GM10248 (cell line): ENCODE measurements around the gene NOX3.

Experiments
- CTCF ChIA-PET: fragments of 300-600 bp; sonication (Branson Sonifier 250); formaldehyde crosslinking; extraction: SDS; loops from one replicate; lab custom pipeline; 2021; ENCODE audit warnings: antibody characterized with exemption; lab: Yijun Ruan, JAX
- POLR2A ChIA-PET: fragments of 350-650 bp; sonication (Branson Sonifier 250); formaldehyde crosslinking; extraction: SDS; loops from one replicate; lab custom pipeline; 2020; ENCODE audit warnings: antibody characterized with exemption; lab: Yijun Ruan, JAX
- DNase-seq: peaks from one replicate; pipeline ENCODE4 v3.0.0; 2012; ENCODE audit errors: extremely low spot score
- TF ChIP-seq, protein P1 (sequence below): IDR thresholded peaks from 2 replicates; pipeline ENCODE4 v1.5.1; 2012; ENCODE audit warnings: mild to moderate bottlenecking, low read depth; ENCODE audit errors: extremely low read depth, missing control alignments, control extremely low read depth

NOX3 gene

DNA sequence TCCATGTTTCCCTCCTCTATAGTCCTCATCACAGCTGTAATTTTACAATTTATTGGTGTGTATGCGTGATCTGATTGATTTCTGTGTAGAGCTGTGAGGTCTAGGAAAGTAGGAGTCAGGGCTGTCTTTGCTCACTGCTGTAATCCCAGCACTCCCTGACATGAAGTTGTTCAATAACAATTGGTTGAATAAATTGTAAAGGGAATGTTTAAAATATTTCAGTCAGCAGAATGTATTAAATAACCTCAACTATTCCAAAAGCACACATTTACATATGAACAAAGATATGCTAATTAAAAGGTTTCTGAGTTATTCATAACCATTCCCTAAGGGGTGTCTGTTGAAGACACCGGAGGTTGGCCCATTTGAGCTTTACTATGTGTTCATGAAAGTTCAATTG lies 31.5 kb downstream of the NOX3 start:
- TF ChIP-seq, protein P1, sequence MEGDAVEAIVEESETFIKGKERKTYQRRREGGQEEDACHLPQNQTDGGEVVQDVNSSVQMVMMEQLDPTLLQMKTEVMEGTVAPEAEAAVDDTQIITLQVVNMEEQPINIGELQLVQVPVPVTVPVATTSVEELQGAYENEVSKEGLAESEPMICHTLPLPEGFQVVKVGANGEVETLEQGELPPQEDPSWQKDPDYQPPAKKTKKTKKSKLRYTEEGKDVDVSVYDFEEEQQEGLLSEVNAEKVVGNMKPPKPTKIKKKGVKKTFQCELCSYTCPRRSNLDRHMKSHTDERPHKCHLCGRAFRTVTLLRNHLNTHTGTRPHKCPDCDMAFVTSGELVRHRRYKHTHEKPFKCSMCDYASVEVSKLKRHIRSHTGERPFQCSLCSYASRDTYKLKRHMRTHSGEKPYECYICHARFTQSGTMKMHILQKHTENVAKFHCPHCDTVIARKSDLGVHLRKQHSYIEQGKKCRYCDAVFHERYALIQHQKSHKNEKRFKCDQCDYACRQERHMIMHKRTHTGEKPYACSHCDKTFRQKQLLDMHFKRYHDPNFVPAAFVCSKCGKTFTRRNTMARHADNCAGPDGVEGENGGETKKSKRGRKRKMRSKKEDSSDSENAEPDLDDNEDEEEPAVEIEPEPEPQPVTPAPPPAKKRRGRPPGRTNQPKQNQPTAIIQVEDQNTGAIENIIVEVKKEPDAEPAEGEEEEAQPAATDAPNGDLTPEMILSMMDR: no peak
- CTCF ChIA-PET: interaction anchor here (1.0 to 2.5 kb wide), 5 partner anchors 9 to 24 kb away, joined by 3 to 11 read pairs (median 4); no protein-coding TSS in a partner anchor
- POLR2A ChIA-PET: no interaction called here
- DNase-seq: no peak

DNA sequence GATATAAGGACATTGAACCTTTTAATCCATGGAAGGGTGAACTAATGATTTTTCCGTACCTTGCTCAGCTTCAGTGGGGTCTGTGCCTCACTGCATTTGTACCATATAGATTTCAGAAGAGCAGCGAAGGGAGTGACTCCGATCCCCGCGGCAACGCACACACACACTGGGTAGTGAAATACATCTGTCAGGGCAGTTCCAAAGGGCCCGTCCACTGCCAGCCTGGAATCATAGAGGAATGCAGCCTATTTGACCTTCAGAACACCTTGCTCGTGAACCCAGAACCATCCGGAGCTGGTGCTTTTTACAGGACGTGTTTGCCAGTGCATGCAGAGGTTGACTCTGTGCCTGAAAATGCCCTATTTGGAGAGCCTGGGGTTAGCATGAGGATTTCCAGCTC lies 33.0 kb downstream of the NOX3 start:
- ChIA-PET POLR2A (no interaction called here), CTCF (interaction anchor here (1.1 to 1.5 kb wide), 2 partner anchors 14 to 130 kb away, joined by 3 read pairs; no protein-coding TSS in a partner anchor)
- no peak for DNase-seq
- TF ChIP-seq, protein P1: no peak

DNA sequence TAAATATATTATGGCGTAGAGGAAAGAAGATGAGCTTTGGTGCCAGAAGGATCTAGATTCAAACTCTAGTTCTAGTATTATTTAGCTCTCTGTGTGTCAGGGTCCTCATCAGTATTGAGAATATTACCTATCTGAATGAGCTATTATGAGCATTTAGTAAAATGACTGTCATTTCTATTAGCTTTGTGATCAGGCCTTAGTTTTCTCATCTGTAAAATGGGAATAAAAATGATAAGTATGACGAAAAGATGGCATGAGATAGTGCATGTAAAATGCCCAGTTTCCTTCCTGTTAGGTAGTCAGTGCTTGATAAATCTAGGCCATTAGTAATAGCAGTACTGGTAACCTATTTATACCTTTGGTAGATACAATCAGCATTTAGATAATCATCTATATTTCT lies 35.1 kb downstream of the NOX3 start:
- TF ChIP-seq, protein P1: no peak
- CTCF ChIA-PET: interaction anchor here (0.9 to 1.6 kb wide), 3 partner anchors 9 to 22 kb away, joined by 3 to 5 read pairs (median 4); no protein-coding TSS in a partner anchor
- POLR2A ChIA-PET: no interaction called here
- no peak for DNase-seq

DNA sequence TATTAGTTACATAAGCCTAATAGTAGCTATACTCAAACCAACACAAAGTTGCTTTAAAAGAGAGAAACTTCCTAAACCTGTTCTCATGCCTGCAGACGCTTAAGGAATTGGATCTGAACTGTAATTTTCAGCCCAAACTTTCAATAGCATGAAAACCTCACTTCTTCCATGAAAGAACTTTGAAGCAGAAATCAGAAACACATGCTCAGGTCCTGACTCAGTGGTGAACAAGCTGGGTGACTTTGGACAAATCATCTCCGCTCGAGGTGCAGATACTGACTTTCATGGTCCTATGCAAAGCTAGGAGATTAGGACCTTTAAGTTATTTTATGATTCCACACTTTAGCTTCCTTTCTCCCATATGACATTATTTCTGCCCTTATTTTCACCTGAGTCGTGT lies 36.5 kb downstream of the NOX3 start:
- DNase-seq: no peak
- ChIA-PET CTCF (interaction anchor here (1.2 to 1.9 kb wide), 3 partner anchors 10 to 103 kb away, joined by 3 to 8 read pairs (median 4); no protein-coding TSS in a partner anchor), POLR2A (no interaction called here)
- TF ChIP-seq, protein P1: no peak

DNA sequence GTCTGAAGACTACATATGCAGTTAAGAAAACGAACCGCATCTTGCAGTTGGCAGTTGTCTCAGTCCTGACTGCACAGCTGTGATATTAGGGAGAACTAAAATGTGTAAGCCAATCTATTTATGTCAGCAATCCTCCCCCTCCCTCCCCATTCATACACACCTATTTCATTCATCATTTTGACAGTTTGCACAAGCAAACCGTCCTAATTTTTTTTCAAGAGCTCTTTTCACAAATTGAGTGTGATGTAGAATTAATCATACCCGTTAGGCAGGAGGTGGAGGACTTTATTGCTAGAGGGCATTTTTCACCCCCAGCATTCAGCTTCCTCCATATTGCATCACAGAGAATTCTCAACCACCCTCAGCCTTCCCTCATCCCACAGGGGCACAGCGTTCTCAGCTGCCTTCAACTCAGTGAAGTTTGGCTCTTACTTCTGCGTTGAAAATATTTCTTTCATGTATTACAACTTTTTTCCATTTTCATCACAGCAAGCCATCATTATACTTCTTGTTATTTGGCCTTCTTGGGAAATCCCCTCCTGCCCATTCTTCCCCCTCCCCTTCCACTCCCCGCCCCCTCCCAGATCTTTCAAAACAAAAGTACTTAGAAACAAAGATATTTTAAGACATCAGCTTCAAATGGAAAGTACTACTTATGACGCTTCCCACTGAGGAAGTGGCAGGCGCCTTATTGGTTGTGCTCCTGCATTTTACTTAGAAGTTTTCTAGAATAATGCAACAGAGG lies 37.5 kb downstream of the NOX3 start:
- POLR2A ChIA-PET: no interaction called here
- CTCF ChIA-PET: interaction anchor here (0.9 to 1.9 kb wide), 7 partner anchors 8 to 102 kb away, joined by 3 to 8 read pairs (median 3); no protein-coding TSS in a partner anchor
- TF ChIP-seq, protein P1: no peak
- DNase-seq: peak; percentile 61

DNA sequence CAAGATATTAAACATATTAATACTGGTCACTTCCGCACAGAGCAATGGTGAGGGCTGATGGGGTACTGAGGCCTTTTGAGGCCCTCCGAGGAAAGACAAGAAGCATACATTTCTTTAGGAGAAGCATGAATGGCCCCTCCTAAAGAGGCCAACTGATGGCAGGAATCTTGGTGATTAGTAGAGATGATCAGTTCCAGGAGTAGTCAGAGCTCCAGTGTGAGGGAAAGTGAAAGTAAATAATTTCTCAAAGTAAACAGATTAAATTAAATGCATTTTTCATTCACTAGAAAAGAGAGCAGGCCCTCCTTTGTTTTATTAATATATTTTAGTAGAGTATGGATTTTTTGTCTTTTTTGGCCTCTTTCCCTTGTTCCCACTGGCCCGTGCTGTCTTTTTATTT lies 38.2 kb downstream of the NOX3 start:
- DNase-seq: peak; percentile 24
- ChIA-PET POLR2A (no interaction called here), CTCF (interaction anchor here (0.9 to 1.9 kb wide), 5 partner anchors 8 to 32 kb away, joined by 3 to 8 read pairs (median 3); no protein-coding TSS in a partner anchor)

More for the DNA sequence above, 38.2 kb downstream of the NOX3 start:
- TF ChIP-seq, protein P1: no peak
